K562 (cell line): ENCODE measurements around the gene TOPORS. TPM values are rescaled to one million over a fixed set of nuclear protein-coding genes. Genes with fewer than 3 reads are reported as not detected.
A peak's percentile ranks its signal among the peaks of the same experiment; 100 is the strongest.

Source experiments
- ATAC-seq: fragments of 200-7000 bp; cut with Tn5 transposase; 3 replicates; pipeline ENCODE4 v1.9.1; 2020; ENCODE audit warnings: moderate library complexity
- BruUV-seq: library from RNA; stranded (reverse); fragments of 400-500 nt; replicated peaks from 2 replicates; lab custom pipeline; 2021; lab: Mats Ljungman, UMichigan
- CTCF ChIA-PET: fragments of 300-600 bp; formaldehyde crosslinking; extraction: SDS; loops from one replicate; lab custom pipeline; 2021; ENCODE audit warnings: low intra/inter-chr PET ratio; lab: Yijun Ruan, JAX
- POLR2A ChIA-PET: fragments of 300-600, 350-650 bp; sonication (Branson Sonifier 250); formaldehyde crosslinking; extraction: SDS; loops from one replicate; lab custom pipeline; 2021; ENCODE audit warnings: antibody characterized with exemption, inconsistent platforms; lab: Yijun Ruan, JAX
- DNase-seq, 4 experiments: peaks; one replicate each; pipeline versions ENCODE4 v3.0.0 to v3.0.0-alpha.2; 2011 to 2018; ENCODE audit warnings: low spot score in 3 of 4, mixed read lengths in 3 of 4; ENCODE audit errors: extremely low read depth in 1 of 4
- FAIRE-seq: peaks from 2 replicates; lab custom pipeline; 2011; peaks lifted over from hg19 to GRCh38; lab: Jason Lieb, UNC
- H2AFZ ChIP-seq: 2 replicates; pipeline ENCODE4 v1.6.0; 2011; ENCODE audit warnings: low read depth, low read length, control low read depth, inconsistent platforms
- H3K27ac ChIP-seq: fragments of 200-600 bp; 3 replicates; pipeline ENCODE4 v1.8.0; 2011; ENCODE audit warnings: low read depth, mild to moderate bottlenecking, control low read depth, inconsistent platforms, low read length, moderate library complexity, mixed read lengths; ENCODE audit errors: extremely low read depth
- H3K27me3 ChIP-seq, 2 experiments: fragments of 300-600 bp in 1 of 2; 2 replicates in 1 of 2; 3 replicates in 1 of 2; pipeline versions ENCODE4 v1.6.0 to v1.8.0; 2011; ENCODE audit warnings: inconsistent platforms in 2 of 2, low read length in 2 of 2, mild to moderate bottlenecking in 1 of 2, mixed read lengths in 1 of 2, moderate library complexity in 1 of 2; ENCODE audit not compliant: control insufficient read depth in 2 of 2, insufficient read depth in 2 of 2
- H3K36me3 ChIP-seq: fragments of 300-600 bp; 3 replicates; pipeline ENCODE4 v1.8.0; 2011; ENCODE audit warnings: mild to moderate bottlenecking, low read length, inconsistent platforms; ENCODE audit not compliant: control insufficient read depth, insufficient read depth
- H3K4me1 ChIP-seq, 2 experiments: fragments of 200-600 bp in 1 of 2; replicated peaks in 1 of 2; 2 replicates in 1 of 2; 3 replicates in 1 of 2; pipeline versions ENCODE4 v1.5.1 to v1.8.0; 2011; ENCODE audit warnings: inconsistent platforms in 2 of 2, low read length in 2 of 2, mild to moderate bottlenecking in 1 of 2, mixed read lengths in 1 of 2, moderate library complexity in 1 of 2; ENCODE audit not compliant: control insufficient read depth in 2 of 2, insufficient read depth in 2 of 2
- H3K4me2 ChIP-seq: 2 replicates; pipeline ENCODE4 v1.6.1; 2011; ENCODE audit warnings: low read length, control low read depth, inconsistent platforms, mixed read lengths; ENCODE audit not compliant: insufficient read depth
- H3K4me3 ChIP-seq: fragments of 200-600 bp; sonication (generic), shearing (Covaris generic); 2 replicates; pipeline ENCODE4 v1.5.1; 2016; ENCODE audit warnings: control low read depth, inconsistent platforms
- H3K79me2 ChIP-seq: fragments of 200-600 bp; 3 replicates; pipeline ENCODE4 v1.8.0; 2011; ENCODE audit warnings: low read length, inconsistent platforms; ENCODE audit not compliant: control insufficient read depth, insufficient read depth
- H3K9ac ChIP-seq, 2 experiments: 2 replicates each; pipeline versions ENCODE4 v1.6.0 to v1.6.1; 2011; ENCODE audit warnings: low read depth in 2 of 2, low read length in 2 of 2, control low read depth in 1 of 2, inconsistent platforms in 1 of 2, mild to moderate bottlenecking in 1 of 2, mixed read lengths in 1 of 2; ENCODE audit not compliant: insufficient read depth in 1 of 2
- H3K9me1 ChIP-seq: one replicate; pipeline ENCODE4 v1.6.0; 2011; ENCODE audit warnings: inconsistent platforms, mild to moderate bottlenecking, low read length, moderate library complexity; ENCODE audit not compliant: control insufficient read depth, insufficient read depth
- H3K9me3 ChIP-seq: replicated peaks from 2 replicates; pipeline ENCODE4 v1.5.1; 2011; ENCODE audit warnings: low read depth, low read length, inconsistent platforms; ENCODE audit not compliant: control insufficient read depth, insufficient read depth
- H4K20me1 ChIP-seq: replicated peaks from 2 replicates; pipeline ENCODE4 v1.6.1; 2011; ENCODE audit warnings: low read length, inconsistent platforms, mixed read lengths; ENCODE audit not compliant: control insufficient read depth, insufficient read depth
- CREB1 ChIP-seq, 2 experiments: sonication (generic) in 1 of 2; formaldehyde crosslinking in 1 of 2; IDR thresholded peaks; 2 replicates each; pipeline versions ENCODE4 v1.6.1 to v1.8.0; 2012 to 2022; ENCODE audit warnings: inconsistent platforms in 1 of 2, mild to moderate bottlenecking in 1 of 2, missing genetic modification reagents in 1 of 2, moderate library complexity in 1 of 2
- FOXK2 ChIP-seq, 2 experiments: fragments of 450-650 bp; IDR thresholded peaks in 1 of 2; conservative IDR thresholded peaks in 1 of 2; 2 replicates each; pipeline ENCODE4 v1.6.1; 2016; ENCODE audit warnings: low read depth in 2 of 2, mild to moderate bottlenecking in 1 of 2
- HNRNPLL ChIP-seq: fragments of 200-400 bp; formaldehyde crosslinking; IDR thresholded peaks from 2 replicates; pipeline ENCODE4 v1.6.1; 2017; ENCODE audit warnings: low read length, low read depth, mild to moderate bottlenecking; ENCODE audit not compliant: poor library complexity, severe bottlenecking
- POLR2G ChIP-seq: fragments of 200-400 bp; formaldehyde crosslinking; IDR thresholded peaks from 2 replicates; pipeline ENCODE4 v1.6.1; 2017; ENCODE audit warnings: low read depth, mild to moderate bottlenecking, antibody characterized with exemption, low read length, moderate library complexity
- RBBP5 ChIP-seq: fragments of 200-600 bp; sonication (generic); IDR thresholded peaks from 2 replicates; pipeline ENCODE4 v1.6.1; 2012; ENCODE audit warnings: borderline replicate concordance, mild to moderate bottlenecking, low read length, control low read depth, inconsistent platforms; ENCODE audit not compliant: insufficient read depth, poor library complexity, severe bottlenecking
- ZBTB7A ChIP-seq: IDR thresholded peaks from 2 replicates; pipeline ENCODE4 v1.6.1; 2011; ENCODE audit warnings: low read depth, mild to moderate bottlenecking, low read length, moderate library complexity, borderline replicate concordance; ENCODE audit not compliant: control insufficient read depth
- ZNF121 ChIP-seq: sonication (generic); formaldehyde crosslinking; conservative IDR thresholded peaks from 2 replicates; pipeline ENCODE4 v1.8.0; 2022; ENCODE audit warnings: missing genetic modification reagents
- WGBS: fragments of 100-300 bp; shearing (Covaris generic); methylation state at CpG from one replicate; pipeline ENCODE4 v1.1.6; 2016; ENCODE audit warnings: low coverage, mixed read lengths; ENCODE audit not compliant: insufficient coverage; ENCODE audit errors: missing lambda C conversion rate; 5-methylcytosine and 5-hydroxymethylcytosine counted together
- in situ Hi-C: fragments of 300-500 bp; cut with MboI; formaldehyde crosslinking; loops from 4 replicates; pipeline ENCODE4 v1.15.0; 2018; ENCODE audit warnings: inconsistent platforms, mixed read lengths
- intact Hi-C: fragments of 100-400 bp; cut with micrococcal nuclease; formaldehyde crosslinking; loops from 2 replicates; pipeline ENCODE4 v1.14.2; 2022
- polyA plus RNA-seq, 8 experiments: library from polyadenylated mRNA; depleted of rRNA in 4 of 8; stranded (reverse) in 5 of 8; unstranded in 3 of 8; fragments of >200 nt; fragmentation: Nextera tagmentation in 2 of 8; fragmentation: Illumina TruSeq in 1 of 8; extraction: Ambion mirVana in 2 of 8; extraction: Trizol in 1 of 8; gene quantifications; 2 replicates each; pipeline versions ENCODE4 v1.2.1 to v1.2.3, GENCODE V29; 2011 to 2014; ENCODE audit warnings: inconsistent platforms in 1 of 8, missing spikeins in 1 of 8
- total RNA-seq, 7 experiments: library from RNA; depleted of rRNA in 6 of 7; stranded (reverse); fragments of >200 nt in 6 of 7; fragmentation: Illumina TruSeq in 2 of 7; extraction: Trizol in 2 of 7; gene quantifications; 2 replicates each; pipeline versions ENCODE4 v1.2.1 to v1.2.3, GENCODE V29; 2011 to 2021; ENCODE audit warnings: low replicate concordance in 1 of 7
- TF ChIP-seq, protein P1 (sequence below), 2 experiments: IDR thresholded peaks; 2 replicates each; pipeline ENCODE4 v1.6.1; 2011; ENCODE audit warnings: borderline replicate concordance in 1 of 2, control low read depth in 1 of 2, low read depth in 1 of 2, low read length in 1 of 2, mild to moderate bottlenecking in 1 of 2, mixed read lengths in 1 of 2, moderate library complexity in 1 of 2; ENCODE audit not compliant: insufficient read depth in 1 of 2, insufficient read length in 1 of 2, poor library complexity in 1 of 2, severe bottlenecking in 1 of 2; ENCODE audit errors: extremely low read depth in 1 of 2
- TF ChIP-seq, protein P2 (sequence below), 3 experiments: IDR thresholded peaks in 2 of 3; conservative IDR thresholded peaks in 1 of 3; 2 replicates each; pipeline ENCODE4 v1.5.1; 2011 to 2012; ENCODE audit warnings: low read length in 3 of 3, mild to moderate bottlenecking in 3 of 3, control low read depth in 2 of 3, improper control_type of control experiment in 1 of 3, inconsistent platforms in 1 of 3, low read depth in 1 of 3, mixed read lengths in 1 of 3, moderate library complexity in 1 of 3; ENCODE audit not compliant: insufficient read depth in 2 of 3
- TF ChIP-seq, protein P3 (sequence below): fragments of 250-450 bp; sonication (Bioruptor Pico); IDR thresholded peaks from 2 replicates; pipeline ENCODE4 v1.5.0; 2022; ENCODE audit warnings: mild to moderate bottlenecking
- TF ChIP-seq, protein P4 (sequence below): fragments of 200-800 bp; sonication (Bioruptor generic); IDR thresholded peaks from 2 replicates; pipeline ENCODE4 v1.6.1; 2017; ENCODE audit warnings: missing genetic modification characterization, missing compliant biosample characterization

TOPORS gene
- total and polyA plus RNA-seq, 9 of the 15 experiments (the other 6 are each of a cell fraction or from before 2014, with no cell fraction given) = 4.3 to 19.6 (median 9.9) TPM

DNA sequence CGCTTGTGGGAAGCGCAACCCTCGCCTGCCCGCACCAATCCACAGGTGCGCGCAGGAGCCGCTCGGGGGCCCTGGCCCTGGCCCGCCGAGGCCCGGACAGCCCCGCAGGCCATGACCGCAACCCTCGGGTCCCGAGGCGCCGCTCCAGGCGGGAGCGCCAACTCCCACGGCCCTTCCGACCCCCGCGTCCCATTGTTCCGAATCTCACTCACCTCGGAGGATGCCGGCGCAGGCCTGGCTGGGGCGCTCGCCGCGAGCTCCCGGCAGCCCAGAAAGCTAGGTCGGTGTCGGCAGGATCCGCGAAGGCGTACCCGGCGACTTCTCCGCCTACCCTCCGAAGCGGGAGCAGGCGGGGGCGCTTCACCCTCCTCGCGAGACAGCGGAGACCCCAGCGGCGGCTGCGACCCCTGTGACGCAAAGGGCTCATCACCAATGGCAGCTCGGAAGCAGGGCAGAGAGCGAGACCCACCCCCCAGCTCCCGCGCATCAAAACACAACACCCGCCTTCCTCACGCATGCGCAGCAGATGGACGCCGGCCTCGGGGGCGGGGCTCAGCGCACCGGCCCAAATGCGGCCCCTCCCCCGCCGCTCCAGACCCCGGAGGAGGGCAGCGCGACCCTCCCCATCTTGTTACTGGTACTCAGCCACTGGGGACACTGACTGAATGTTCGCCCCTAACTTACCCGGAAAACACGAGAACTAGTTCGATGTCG lies 1.7 kb downstream of the TOPORS start:
- Histone ChIP-seq H3K9ac (peak overlapping the region; percentile 86 to 95), H3K4me2 (peak overlapping the region; percentile 96), H3K4me1 (peaks cover 13 to 14% of the 10 kb centered on the region in 2 experiments; a peak in 4 of 5 replicates), H3K9me1 (no peaks in the 10 kb centered on the region), H3K36me3 (peaks cover 16% of the 10 kb centered on the region; the same call in 2 of the 3 replicates), H2AFZ (peak overlapping the region; percentile 84), H3K4me3 (peak overlapping the region; percentile 73), H3K27me3 (no peaks in the 10 kb centered on the region), H3K79me2 (peaks cover 85% of the 10 kb centered on the region), H3K9me3 (no peaks in the 10 kb centered on the region), H3K27ac (peak overlapping the region; percentile 97), H4K20me1 (peaks cover 8% of the 10 kb centered on the region; the same call in 1 of the 2 replicates)
- WGBS = under 1% methylated on average over 50 of the region's 75 CpGs
- no peak for FAIRE-seq
- DNase-seq = peak; percentile 86 to 93 (median 88)
- in situ Hi-C loops (loop anchor here (25.0 kb wide), 1 partner anchor 687 kb away; the partner anchor contains the start of gene SPINK4), intact Hi-C loops (no loop called here)
- CTCF ChIA-PET = no interaction called here
- no TSS peak for BruUV-seq
- POLR2A ChIA-PET = interaction anchor here (0.6 to 1.0 kb wide), 5 partner anchors 8 to 48 kb away, joined by 3 to 5 read pairs (median 3); no protein-coding TSS in a partner anchor
- ATAC-seq = peak; percentile 78
- TF ChIP-seq CREB1 (IDR thresholded peaks at IDR 0.05) (no peak), CREB1 (CRISPR knock-in tag; IDR thresholded peaks at IDR 0.05) (peak; percentile 50), HNRNPLL (peak; percentile 44), POLR2G (peak; percentile 70), FOXK2 (conservative IDR thresholded peaks at IDR 0.05 in 1 of 2, IDR thresholded peaks at IDR 0.05 in 1 of 2; ENCODE audit: low read depth in 2 of 2) (peak; percentile 69 to 85), ZNF121 (CRISPR knock-in tag) (peak; percentile 93), RBBP5 (peak; percentile 75), ZBTB7A (peak; percentile 99)
- TF ChIP-seq, protein P1, sequence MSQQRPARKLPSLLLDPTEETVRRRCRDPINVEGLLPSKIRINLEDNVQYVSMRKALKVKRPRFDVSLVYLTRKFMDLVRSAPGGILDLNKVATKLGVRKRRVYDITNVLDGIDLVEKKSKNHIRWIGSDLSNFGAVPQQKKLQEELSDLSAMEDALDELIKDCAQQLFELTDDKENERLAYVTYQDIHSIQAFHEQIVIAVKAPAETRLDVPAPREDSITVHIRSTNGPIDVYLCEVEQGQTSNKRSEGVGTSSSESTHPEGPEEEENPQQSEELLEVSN (IDR thresholded peaks at IDR 0.05; ENCODE audit: borderline replicate concordance in 1 of 2, extremely low read depth in 1 of 2, insufficient read depth in 1 of 2, insufficient read length in 1 of 2, low read depth in 1 of 2, low read length in 1 of 2, poor library complexity in 1 of 2, severe bottlenecking in 1 of 2) = no peak
- TF ChIP-seq, protein P2, sequence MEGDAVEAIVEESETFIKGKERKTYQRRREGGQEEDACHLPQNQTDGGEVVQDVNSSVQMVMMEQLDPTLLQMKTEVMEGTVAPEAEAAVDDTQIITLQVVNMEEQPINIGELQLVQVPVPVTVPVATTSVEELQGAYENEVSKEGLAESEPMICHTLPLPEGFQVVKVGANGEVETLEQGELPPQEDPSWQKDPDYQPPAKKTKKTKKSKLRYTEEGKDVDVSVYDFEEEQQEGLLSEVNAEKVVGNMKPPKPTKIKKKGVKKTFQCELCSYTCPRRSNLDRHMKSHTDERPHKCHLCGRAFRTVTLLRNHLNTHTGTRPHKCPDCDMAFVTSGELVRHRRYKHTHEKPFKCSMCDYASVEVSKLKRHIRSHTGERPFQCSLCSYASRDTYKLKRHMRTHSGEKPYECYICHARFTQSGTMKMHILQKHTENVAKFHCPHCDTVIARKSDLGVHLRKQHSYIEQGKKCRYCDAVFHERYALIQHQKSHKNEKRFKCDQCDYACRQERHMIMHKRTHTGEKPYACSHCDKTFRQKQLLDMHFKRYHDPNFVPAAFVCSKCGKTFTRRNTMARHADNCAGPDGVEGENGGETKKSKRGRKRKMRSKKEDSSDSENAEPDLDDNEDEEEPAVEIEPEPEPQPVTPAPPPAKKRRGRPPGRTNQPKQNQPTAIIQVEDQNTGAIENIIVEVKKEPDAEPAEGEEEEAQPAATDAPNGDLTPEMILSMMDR (IDR thresholded peaks at IDR 0.05 in 2 of 3, conservative IDR thresholded peaks at IDR 0.05 in 1 of 3; ENCODE audit: insufficient read depth in 2 of 3, low read depth in 1 of 3, low read length in 3 of 3) = 0 out of 6 replicates have a peak, but pooled peaks of 2 of the 3 experiments have one; percentile 2 to 5
- TF ChIP-seq, protein P3, sequence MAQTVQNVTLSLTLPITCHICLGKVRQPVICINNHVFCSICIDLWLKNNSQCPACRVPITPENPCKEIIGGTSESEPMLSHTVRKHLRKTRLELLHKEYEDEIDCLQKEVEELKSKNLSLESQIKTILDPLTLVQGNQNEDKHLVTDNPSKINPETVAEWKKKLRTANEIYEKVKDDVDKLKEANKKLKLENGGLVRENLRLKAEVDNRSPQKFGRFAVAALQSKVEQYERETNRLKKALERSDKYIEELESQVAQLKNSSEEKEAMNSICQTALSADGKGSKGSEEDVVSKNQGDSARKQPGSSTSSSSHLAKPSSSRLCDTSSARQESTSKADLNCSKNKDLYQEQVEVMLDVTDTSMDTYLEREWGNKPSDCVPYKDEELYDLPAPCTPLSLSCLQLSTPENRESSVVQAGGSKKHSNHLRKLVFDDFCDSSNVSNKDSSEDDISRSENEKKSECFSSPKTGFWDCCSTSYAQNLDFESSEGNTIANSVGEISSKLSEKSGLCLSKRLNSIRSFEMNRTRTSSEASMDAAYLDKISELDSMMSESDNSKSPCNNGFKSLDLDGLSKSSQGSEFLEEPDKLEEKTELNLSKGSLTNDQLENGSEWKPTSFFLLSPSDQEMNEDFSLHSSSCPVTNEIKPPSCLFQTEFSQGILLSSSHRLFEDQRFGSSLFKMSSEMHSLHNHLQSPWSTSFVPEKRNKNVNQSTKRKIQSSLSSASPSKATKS (CRISPR knock-in tag) = no peak
- TF ChIP-seq, protein P4, sequence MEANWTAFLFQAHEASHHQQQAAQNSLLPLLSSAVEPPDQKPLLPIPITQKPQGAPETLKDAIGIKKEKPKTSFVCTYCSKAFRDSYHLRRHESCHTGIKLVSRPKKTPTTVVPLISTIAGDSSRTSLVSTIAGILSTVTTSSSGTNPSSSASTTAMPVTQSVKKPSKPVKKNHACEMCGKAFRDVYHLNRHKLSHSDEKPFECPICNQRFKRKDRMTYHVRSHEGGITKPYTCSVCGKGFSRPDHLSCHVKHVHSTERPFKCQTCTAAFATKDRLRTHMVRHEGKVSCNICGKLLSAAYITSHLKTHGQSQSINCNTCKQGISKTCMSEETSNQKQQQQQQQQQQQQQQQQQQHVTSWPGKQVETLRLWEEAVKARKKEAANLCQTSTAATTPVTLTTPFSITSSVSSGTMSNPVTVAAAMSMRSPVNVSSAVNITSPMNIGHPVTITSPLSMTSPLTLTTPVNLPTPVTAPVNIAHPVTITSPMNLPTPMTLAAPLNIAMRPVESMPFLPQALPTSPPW (CRISPR knock-in tag) = peak; percentile 65
